T-helper 9 cell (primary cell): ENCODE measurements around the gene LDLRAP1.

Source experiments
- DNase-seq: peaks from one replicate; pipeline ENCODE4 v3.0.0-alpha.2; 2020

The LDLRAP1 gene

DNA sequence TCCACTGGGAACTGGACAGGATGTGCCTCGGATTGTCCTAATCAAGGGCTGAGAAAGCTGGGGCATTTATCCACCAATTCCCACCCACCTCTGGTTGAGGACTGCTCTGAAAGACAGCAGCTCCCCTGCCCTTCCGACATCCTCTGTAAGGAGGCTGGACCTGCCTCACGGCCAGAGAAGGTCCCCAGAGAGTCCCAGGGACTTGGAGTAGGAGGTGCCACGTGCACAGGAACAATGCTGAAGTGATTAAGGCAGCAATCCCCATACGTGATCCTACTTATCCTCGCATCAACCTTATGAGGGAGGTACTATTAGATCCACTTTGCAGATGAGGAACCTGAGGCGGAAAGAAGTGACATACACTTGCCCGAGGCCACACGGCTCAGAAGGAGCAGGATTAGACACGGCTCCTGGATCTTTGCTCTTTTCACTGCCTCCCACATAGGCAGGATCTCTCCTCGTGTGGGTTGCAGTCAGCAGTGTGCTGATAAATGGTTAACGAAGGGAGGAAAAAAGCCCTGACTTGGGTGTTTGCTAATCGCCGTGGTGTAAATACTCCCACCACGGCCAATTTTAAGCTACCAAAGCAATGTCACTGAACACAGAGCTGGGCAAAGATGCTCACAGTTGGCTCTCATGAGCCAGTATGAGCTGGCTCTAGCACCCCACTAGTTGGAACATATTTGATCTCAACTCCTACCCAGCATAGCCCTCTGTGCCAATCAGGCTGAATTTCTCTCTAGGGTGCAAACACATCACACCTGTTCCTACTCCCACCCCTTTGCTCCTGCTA lies 18.6 kb upstream of the LDLRAP1 start:
- DNase-seq: no peak

DNA sequence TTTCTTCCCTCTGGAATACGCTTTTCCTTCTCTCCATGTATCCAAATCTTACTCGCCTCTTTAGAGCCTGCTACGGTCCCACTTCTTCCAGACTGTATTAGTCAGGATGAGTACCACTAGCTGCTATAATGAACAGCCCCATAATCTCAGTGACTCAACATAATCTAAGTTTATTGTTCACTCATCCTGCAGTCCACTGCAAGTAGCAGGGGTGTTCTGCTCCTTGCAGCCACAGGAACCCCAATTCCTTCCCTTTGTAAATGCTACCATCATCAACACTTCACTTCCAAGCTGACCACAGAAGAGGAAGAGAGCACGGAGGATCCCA lies 18.1 kb upstream of the LDLRAP1 start:
- no peak for DNase-seq

DNA sequence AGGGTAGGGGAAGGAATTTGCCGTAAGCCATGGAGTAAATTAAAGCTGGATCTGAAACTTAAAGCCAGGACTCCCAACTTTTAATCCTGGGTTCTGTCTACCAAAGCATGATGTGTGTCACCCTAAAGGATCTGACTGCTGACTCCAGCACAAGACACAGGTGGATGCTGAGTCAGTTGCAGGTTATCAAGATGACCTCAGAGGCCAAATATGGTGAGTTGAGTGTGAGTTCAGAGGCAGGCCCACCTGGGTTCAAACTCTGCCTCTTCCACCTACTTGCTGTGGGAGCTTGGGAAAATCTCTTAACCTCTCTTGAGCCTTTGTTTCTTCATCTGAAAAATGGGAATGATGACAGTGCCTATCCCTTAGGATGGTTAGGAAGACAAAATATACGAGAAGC lies 16.7 kb upstream of the LDLRAP1 start:
- no peak for DNase-seq

DNA sequence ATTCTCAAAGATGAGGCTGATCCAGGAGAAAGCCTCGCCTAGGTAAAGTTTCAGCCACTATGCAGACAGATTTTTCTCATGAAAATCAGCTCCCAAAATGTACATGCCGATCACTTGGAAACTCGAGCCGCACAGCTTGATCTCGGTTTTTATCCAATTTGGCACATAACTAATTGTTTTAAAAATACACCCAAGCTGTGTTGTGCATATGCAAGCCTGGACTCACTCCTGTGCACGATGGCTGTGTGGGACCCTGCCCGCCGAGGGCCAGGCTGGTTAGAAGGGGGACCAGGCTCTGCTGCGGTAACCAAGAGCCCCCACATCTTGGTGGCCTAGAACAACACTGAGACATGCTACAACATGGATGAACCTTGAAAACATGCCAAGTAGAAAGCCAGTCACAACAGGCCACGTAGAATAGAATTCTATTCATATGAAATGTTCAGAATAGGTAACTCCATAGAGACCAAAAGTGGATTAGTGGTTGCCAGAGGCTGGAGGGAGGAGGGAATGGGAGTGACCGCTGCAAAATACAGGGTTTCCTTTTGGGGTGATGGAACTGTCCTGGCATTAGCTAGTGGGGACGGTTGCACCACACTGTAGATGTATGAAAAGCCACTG lies 16.1 kb upstream of the LDLRAP1 start:
- DNase-seq: no peak

DNA sequence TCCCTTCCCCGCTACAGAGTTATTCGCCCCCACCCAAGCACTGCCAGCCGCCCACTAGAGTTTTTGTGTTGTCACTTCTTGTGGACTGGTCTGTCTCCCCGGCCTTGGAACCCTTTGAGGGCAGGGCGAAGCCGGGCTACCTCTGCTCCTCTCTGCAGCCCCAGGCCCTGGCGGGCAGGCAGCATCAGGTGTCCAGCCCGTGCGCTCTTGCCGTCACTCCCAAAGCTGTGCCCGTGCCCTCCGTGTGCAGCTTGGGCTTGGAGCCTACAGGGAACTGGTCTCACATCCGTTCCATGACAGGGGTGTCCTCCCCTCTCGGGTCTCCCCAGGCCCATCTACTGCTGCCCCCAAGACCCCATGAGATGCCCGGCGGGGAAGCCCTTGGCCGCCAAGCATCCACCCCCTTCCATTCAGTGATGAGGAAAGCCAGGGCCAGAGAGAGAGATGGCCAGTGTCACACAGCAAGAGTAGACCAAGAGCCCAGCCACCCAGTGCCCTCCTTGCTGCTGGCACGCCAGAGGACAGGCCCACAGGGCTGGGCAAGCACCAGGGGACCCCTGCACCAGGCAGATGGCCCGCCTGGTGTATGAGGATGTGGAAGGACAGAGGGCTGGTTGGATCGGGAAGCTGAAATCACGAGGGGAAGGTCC lies 15.3 kb upstream of the LDLRAP1 start:
- DNase-seq: no peak

DNA sequence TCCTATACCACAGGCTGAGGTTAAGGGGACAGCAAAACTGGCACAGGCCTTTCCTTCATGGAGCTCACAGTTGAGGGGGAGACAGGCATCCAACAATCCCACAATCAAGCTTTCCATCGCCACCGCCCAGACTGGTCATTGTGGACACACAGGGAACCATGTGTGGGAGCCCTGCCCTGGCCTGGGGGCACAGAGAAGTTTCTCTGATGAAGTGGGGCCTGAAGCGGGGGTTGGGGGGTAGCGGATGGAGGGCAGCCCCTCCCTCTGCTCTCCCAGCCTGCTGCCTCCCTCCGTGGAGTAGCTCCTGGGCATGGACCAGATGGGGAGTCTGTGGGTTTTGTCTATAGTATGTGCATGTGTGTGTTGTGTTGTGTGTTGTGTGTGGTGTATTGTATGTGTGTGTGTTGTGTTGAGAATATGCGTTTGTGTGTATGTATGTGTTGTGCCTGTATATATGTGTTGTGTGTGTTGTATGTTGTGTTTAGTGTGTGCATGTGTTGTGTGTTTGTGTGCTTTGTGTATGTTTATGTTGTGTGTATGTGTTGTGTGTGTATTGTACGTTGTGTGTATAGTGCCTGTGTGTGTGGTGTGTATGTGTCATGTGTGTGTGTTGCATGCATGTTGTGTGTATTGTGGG lies 14.4 kb upstream of the LDLRAP1 start:
- DNase-seq: no peak

DNA sequence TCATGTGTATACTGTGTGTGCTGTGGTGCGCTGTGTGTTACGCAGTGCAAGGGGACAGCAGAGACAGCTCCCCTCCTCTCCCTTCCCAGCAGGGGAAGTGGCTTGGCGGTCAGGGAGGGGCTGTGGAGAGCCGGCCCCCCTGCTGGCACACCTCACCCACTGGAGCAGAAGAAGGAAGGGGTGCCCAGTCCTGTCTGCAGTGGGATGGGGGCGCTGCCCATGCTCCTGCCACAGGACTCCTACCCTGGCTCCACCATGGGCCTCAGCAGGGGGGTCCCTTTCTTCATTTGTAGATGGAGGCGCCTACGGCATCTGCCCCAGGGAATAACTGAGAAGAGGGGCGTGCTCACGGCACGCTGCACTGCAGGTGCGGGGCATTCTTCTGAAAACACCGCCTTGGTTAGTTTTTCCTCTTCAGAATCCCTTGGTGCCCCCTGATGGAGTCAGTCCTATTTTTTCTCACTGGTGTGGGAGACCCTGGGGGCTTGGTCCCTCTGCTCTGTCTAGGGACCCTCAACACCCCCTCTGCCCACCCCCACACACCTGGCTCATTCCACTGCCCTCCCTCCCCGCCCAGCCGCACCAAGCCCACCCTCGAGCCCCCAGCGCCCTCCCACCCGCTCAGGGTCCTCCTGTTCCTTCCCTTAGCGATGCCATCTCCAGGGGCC lies 13.8 kb upstream of the LDLRAP1 start:
- DNase-seq: no peak

DNA sequence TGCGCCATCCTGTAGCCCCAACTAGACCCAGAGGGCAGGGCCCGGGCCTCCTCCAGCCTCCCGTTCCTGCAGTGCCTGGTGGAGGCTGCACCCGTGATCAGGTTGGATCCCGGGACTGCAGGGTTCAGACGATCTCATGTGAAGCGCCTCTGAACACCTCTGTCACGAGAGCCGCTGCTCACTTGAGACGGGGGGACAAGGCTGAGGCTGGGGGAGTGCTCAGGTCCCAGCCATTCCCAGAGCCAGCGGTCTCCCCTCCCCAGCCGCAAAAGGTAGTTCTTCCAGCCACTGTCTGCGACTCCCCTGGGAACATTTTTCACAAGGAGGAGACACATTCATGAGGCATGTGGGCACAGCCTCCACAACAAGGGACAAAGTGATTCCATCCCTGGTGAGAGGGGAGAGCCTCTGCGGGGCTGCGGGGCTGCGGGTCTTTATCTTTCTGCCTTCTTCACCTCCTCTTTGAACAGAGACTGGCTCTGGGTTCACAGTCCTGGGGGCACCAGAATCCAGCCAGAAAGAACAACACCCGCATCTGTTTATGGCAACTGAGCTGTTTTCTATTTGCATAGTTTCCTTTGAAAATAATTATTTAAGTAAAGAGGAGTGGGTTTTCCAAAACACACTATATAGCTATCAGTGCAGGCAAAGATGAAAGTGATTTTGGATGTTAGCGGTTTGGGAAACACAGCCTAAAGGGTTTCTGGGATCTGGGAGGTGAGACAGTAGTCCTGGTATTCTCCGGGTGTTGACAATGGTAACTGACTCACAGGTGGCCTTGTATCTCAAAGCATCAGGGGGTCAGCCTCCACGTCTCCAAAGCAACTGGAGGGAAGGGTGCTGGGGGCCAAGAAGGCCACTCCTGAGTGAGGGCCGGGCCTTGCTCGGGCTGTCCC lies 13.0 kb upstream of the LDLRAP1 start:
- no peak for DNase-seq

DNA sequence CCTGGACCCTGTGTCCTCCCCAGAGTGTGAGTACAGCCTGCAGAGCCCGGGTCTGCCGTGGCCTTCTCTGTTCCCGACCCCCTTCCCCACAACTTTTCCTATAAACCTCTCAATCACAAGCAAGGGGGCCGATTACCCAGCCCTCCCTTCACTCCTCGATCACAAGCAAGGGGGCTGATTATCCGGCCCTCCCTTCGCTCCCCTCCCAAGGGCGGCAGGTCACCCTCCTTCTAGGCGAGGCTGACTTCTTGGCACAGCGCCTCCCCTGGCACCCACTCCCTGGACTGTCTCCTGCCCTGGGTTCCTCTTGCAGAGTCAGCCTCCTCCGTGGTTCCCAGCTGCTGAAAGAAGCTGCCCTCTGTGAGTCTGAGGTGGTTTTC lies 12.3 kb upstream of the LDLRAP1 start:
- DNase-seq: no peak

DNA sequence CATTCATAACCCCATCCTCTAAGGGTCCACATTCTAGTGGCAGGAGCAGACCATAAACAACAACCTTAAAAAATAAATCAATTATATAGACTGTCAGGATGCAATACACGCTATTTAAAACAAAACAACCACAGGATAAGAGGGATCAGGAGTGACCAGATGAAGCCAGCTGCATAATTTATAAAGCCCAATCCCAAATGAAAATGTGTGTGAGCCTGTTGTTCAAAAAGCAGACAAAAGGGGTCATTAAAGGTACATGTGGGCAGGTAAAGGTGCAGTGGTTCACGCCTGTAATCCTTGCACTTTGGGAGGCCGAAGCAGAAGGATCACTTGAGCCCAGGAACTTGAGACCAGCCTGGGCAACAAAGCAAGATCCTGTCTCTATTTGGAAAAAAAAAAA lies 10.4 kb upstream of the LDLRAP1 start:
- no peak for DNase-seq

DNA sequence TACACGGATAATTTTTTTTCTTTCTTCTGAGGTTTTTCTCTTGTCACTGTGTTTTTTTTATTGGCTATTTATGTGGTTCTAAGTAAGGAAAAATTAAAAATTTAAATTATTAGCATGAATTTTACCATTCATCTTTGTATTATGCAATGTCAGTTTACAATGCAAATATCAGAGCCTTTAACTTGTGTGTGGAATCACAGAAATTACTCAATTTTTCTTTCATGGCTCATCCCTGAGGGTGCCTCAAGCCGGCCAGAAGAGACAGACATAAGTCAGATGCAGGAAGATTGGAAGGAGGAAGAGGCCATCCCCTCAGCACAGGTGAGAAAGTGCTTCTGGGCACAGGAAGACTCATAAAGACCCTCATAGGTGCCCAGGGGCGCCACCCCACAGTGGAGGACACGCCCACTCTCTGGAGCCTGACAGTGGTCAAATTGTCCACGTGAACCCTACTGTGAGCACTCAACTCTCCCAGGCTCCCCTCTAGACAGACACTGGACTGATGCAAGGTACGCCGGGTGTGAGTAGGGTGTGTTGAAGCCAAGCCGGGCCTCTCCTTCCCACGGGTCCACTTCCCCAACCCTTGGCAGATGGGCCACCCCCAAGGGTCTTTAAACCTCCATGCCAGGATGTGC lies 9.5 kb upstream of the LDLRAP1 start:
- DNase-seq: no peak

DNA sequence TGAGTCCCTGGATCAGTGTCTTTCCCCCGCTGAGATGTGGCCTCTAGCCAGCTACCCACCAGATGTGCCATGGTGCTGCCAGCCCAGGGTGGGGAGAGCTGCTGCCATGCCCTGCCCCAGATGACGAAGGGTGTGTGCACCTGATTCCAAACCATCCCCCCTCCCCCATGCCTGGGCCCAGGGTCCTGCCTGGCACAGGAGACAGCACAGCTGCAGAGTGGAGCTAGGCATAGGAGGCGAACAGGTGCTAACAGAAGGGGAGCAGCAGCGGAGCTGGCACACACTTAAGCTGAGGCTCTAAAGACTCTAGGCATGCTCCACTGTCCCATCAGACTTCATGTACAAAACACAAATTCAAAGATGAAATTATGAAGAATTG lies 9.0 kb upstream of the LDLRAP1 start:
- DNase-seq: no peak

DNA sequence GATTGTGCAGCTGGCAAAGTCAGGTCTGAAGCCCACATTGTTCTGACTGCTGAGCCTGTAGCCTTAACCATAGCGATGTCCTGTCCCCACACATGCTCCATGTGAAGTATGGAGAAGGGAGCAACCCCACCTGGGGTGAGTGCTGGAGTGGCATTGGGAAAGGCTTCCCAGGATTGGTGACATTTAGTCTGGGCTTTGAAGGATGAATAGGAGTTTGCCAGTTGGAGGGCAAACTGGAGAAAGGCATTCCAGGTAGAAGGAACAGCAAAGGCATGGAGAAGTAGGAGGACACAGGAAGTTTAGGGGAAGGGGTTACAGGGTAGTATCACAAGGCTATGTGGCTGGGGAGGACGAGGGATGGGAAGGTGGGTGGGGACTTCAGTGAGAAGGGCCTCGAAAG lies 7.3 kb upstream of the LDLRAP1 start:
- no peak for DNase-seq

DNA sequence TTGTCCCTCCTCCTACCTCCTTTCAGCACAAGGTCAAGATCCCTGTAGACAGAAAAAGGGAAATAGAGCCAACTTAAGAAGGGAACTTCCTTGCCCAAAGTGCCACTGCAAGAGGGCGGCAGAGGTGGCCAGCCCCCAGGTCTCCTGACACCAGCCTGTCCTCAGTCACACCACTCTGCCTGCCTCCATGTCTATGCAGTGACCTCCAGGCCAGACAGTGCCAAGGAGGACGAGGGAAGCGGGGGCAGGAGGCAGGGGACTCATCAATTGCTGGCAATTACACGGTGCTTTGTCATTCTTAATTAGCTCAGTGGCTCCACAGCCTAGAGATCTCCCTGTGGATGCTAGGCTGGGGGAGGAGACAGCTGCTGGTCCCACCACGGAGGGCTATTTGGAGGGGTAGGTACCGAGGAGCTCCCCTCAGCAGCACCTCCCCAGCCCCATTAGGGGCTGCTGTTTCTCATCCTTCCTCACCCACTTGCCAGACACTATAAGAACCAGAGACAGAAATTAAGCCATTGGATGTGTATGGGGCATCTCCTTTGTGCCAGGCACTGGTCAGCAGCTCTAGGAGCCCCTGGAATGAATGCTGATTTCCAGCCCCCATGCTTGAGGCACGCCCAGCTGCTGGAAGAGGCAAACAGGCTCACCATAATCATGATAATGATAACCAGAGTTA lies 6.1 kb upstream of the LDLRAP1 start:
- DNase-seq: no peak

DNA sequence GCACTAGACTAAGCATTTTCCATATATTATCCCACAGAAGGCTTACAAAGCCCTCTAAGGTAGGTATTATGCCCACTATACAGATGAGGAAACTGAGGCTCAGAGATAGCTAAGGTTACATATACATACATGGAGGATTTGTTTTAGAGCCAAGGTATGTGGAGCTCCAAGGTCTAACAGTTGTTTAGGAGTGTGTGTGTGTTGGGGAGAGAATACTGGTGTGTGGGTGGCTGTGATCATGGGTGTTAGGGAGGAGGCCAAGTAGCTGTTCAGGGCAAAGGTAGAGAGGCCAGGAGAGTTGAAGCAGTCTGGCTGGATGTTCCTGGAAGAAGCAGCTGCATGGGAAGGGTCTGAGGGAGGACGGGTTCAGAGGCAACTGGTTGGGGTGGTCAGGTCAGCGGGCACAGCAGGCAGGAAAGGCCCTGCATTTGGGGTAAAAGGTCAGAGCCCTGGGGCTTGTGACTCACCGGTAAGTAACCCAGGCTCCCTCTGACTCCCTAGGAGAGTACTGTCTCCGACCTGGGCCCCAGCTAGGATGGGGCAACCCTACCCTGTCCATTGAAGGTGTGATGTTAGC lies 5.1 kb upstream of the LDLRAP1 start:
- DNase-seq: no peak

DNA sequence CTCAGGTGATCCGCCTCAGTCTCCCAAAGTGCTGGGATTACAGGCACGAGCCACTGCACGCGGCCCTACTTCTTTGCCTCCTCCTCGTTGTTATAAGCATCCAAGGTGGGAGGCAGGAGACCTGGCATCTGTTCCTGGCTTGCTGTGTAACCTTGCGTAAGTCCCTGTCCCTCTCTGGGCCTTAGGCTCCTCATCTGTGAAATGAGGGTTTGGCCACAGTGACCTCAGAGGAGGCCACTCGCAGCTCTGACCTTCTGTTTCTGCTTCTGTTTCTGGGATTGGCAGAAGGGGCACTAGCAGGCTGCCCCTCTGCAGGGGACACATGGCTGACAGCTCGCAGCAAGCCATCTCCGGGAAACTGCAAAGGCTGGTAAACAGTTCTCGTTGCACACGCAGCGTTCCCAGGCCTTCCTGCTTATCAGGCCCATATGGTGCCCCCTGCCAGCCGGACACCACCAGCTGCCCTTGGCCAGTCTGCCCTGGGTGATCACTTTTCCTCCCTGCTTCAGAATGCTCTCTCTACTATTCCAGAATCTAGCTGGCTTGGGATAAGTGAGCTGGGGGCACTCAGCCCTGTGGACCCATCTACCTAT lies 2.6 kb upstream of the LDLRAP1 start:
- DNase-seq: no peak

DNA sequence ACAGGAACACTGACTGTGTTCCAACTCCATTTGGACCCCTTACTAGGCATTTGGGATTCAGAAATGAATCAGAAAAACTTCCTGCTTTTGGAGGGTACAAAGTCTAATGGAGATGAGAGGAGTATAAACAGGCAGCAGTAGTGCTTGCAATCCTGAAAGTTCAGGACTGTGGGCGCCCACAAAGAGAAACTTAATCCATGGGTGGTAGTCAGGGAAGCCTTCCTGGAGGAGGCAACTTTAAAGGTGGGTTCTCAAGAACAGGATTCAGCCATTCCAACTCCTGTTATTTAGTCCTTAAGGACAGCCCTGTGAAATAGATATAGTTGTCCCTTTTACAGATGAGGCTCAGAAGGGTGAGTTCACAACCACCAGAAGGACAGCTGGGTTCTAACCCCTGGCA lies 2.0 kb upstream of the LDLRAP1 start:
- no peak for DNase-seq

DNA sequence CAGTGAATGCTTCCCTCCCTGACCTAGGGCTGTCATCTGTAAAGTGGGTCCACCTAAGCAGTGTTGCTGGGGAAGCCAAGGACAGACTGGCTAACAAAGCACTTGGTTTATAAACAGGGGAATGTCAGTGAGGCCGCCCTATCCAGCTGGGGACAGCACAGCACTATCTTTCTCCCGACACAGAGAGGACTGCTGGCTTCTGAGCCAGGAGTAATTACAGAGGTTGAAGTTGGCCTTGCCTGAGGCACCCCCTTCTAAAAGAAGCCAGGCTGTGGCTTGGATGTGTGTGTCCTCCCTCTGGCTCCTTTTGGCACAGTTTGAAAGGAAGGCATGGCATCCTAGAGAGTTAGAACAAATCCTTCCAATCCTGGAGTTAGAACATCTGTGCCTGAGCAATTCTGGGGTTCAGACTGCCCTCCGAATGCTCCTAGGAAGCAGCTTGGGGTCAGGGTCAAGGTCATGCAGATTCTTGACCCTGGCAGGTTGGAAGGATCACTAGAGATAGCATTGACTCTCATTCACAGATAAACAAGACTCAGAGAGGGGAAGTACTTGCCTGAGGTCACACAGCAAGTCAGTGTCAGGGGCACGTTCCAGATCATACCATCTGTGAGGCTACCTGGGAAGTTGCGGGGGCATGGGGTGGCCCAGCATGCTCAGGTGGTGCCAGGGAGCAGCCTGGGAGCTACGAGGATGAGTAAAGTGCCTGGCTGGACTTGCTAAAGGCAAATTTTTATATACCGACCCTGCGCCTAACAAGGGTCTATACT lies 1.3 kb upstream of the LDLRAP1 start:
- DNase-seq: no peak

DNA sequence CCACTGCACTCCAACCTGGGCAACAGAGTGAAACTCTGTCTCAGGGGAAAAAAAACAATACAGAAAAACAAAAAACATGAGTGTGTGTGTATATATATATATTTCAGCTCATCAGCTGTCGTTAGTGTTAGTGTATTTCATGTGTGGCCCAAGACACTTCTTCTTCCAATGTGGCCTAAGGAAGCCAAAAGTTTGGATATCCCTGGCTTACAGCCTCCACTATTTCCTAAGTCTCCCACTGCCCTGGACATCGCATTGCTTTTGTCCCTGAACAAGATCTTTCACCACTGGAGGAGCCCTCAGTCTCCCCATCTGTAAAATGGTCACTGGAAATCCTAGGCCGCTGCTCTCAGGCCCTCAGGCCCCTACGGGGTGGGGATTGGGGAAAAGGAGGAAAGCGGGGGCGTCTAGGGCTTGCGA lies 391 bp upstream of the LDLRAP1 start:
- DNase-seq: no peak
